Measurements from ENCODE around the gene SLC25A41.
"Not testable (repeated sequence)": the region's sequence is repeated elsewhere in the genome, so short reads cannot be mapped to it uniquely, and the experiment has no call there.

Gene SLC25A41

GRCh38 chr19:6428692-6429418 is 4.7 kb downstream of the SLC25A41 start:
- DNase-seq (ENCODE audit: low read depth in 2 of 2), result not testable (repeated sequence)

GRCh38 chr19:6427131-6427530 is 6.4 kb downstream of the SLC25A41 start:
- no peak for DNase-seq (ENCODE audit: low read depth in 2 of 2)

- no peak for DNase-seq (ENCODE audit: low read depth in 2 of 2)
Measured at GRCh38 chr19:6425732-6426620, 7.6 kb downstream of the SLC25A41 start.

GRCh38 chr19:6424939-6425731 is 8.4 kb downstream of the SLC25A41 start:
- DNase-seq (ENCODE audit: low read depth in 2 of 2), result peak; percentile 98

GRCh38 chr19:6424195-6424938 is 9.2 kb downstream of the SLC25A41 start, which contains the start of gene KHSRP:
Gene KHSRP (minus strand): TSS chr19:6424811. CDS start chr19:6424701, 110 bp downstream.
- DNase-seq (ENCODE audit: low read depth in 2 of 2), result peak in 1 of 2 donors; percentile 26

GRCh38 chr19:6423499-6424194 is 9.9 kb downstream of the SLC25A41 start:
- no peak for DNase-seq (ENCODE audit: low read depth in 2 of 2)

GRCh38 chr19:6421075-6422014 is 12.2 kb downstream of the SLC25A41 start:
- no peak for DNase-seq (ENCODE audit: low read depth in 2 of 2)

GRCh38 chr19:6418562-6418932 is 15.0 kb downstream of the SLC25A41 start:
- no peak for DNase-seq (ENCODE audit: low read depth in 2 of 2)

GRCh38 chr19:6417713-6418561 is 15.6 kb downstream of the SLC25A41 start:
- no peak for DNase-seq (ENCODE audit: low read depth in 2 of 2)

- DNase-seq (ENCODE audit: low read depth in 2 of 2), result no peak
Measured at GRCh38 chr19:6416658-6417405, 16.7 kb downstream of the SLC25A41 start.

GRCh38 chr19:6415591-6416190 is 17.9 kb downstream of the SLC25A41 start:
- DNase-seq (ENCODE audit: low read depth in 2 of 2), result no peak

GRCh38 chr19:6414793-6415590 is 18.6 kb downstream of the SLC25A41 start:
- no peak for DNase-seq (ENCODE audit: low read depth in 2 of 2)

GRCh38 chr19:6413721-6414643 is 19.6 kb downstream of the SLC25A41 start:
- no peak for DNase-seq (ENCODE audit: low read depth in 2 of 2)

GRCh38 chr19:6413291-6413690 is 20.3 kb downstream of the SLC25A41 start:
- no peak for DNase-seq (ENCODE audit: low read depth in 2 of 2)

- DNase-seq (ENCODE audit: low read depth in 2 of 2), result peak; percentile 29 to 41
Measured at GRCh38 chr19:6412447-6413091, 21.0 kb downstream of the SLC25A41 start.
